22Rv1 (cell line): ENCODE data around the gene DNAJB9.

Source experiments
- CTCF ChIP-seq: fragments of 450-650 bp; IDR thresholded peaks from 2 replicates; pipeline ENCODE4 v1.5.1; 2017; ENCODE audit warnings: mild to moderate bottlenecking
- ZFX ChIP-seq: fragments of 450-650 bp; IDR thresholded peaks from 2 replicates; pipeline ENCODE4 v1.6.1; 2017; ENCODE audit warnings: antibody characterized with exemption, borderline replicate concordance

- TF ChIP-seq CTCF (no peak), ZFX (no peak)
Measured at GRCh38 chr7:108589199-108589598, 19.5 kb downstream of the DNAJB9 start.
